Measurements from ENCODE around the gene ZFAND3. TPM values are rescaled to one million over a fixed set of nuclear protein-coding genes. Genes with fewer than 3 reads are reported as not detected.

The ZFAND3 gene
- total RNA-seq, 1 donor from 2014 or later = 18.7 TPM

DNA sequence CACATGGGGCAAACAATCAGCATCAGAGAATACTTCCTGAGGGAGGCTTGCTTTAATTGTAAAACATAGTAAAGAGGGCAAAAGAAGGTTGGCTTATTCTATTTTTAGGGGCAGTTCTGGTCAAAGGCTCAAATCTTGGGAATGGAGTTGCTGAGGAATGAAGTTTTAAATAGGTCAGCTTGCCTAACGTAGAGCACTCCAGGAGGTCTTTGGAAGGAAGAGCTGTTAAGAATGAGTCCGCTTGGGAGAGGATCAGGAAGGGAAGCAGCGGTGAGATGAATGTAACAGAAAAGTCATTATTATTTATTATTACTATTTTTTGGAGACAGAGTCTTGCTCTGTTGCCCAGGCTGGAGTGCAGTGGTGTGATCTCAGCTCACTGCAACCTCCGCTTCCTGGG is 108.7 kb downstream of the ZFAND3 start:
- TF ChIP-seq, protein P1, sequence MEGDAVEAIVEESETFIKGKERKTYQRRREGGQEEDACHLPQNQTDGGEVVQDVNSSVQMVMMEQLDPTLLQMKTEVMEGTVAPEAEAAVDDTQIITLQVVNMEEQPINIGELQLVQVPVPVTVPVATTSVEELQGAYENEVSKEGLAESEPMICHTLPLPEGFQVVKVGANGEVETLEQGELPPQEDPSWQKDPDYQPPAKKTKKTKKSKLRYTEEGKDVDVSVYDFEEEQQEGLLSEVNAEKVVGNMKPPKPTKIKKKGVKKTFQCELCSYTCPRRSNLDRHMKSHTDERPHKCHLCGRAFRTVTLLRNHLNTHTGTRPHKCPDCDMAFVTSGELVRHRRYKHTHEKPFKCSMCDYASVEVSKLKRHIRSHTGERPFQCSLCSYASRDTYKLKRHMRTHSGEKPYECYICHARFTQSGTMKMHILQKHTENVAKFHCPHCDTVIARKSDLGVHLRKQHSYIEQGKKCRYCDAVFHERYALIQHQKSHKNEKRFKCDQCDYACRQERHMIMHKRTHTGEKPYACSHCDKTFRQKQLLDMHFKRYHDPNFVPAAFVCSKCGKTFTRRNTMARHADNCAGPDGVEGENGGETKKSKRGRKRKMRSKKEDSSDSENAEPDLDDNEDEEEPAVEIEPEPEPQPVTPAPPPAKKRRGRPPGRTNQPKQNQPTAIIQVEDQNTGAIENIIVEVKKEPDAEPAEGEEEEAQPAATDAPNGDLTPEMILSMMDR (conservative IDR thresholded peaks at IDR 0.05; ENCODE audit: low read depth, low read length) = no peak
- no peak overlapping the region for H3K4me3 ChIP-seq (ENCODE audit: low read depth, low read length)
- DNase-seq (ENCODE audit: low read depth) = no peak

DNA sequence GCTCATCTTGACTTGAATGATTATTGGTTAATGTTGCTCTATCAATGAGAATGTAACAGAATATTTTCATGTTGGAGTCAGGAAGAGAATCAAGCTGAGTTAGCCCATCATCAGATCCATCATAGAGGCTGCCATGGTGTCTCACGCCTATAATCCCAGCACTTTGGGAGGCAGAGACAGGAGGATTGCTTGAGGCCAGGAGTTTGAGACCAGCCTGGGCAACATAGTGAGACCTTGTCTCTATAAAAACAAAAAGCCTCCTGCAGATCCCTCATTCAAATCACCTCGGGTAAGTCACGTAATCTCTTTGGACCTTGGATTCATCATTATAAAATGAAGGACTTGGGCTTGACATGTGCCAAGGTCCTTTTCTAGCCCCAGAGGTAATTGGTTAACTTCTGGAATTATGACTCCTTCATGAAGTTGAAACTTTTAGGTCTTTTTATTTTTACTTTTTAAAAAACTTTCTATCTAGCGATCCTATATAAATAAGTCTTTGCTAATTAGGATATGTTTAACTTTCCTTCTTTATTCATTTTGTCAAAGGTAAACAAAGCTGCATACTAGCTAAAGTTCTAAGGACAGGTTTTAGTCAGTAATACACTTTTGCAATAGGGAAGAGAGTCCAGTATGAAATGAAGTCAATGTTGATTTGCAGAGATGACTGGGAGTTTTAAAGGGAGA is 110.9 kb downstream of the ZFAND3 start:
- DNase-seq (ENCODE audit: low read depth) = no peak
- no peak overlapping the region for H3K4me3 ChIP-seq (ENCODE audit: low read depth, low read length)
- TF ChIP-seq, protein P1 (conservative IDR thresholded peaks at IDR 0.05; ENCODE audit: low read depth, low read length) = no peak

DNA sequence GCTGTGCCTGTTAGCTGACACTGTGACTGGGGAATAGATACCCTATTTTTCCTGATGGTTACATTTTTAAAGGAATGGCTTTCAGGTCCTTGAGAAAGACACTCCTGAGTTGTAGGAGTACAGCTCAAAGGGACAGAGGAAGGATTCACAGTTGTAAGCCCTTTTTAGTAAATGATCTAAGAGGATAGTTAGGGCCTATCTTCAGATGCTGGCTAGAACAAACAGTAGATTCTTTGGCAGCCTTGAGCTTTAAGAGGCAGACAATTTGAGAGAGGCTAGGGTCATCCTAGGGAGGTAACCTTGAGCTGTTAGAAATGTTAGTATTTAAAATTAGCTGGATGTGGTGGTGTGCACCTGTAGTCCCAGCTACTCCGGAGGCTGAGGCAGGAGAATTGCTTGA is 111.5 kb downstream of the ZFAND3 start:
- TF ChIP-seq, protein P1 (conservative IDR thresholded peaks at IDR 0.05; ENCODE audit: low read depth, low read length) = no peak
- H3K4me3 ChIP-seq (ENCODE audit: low read depth, low read length) = no peak overlapping the region
- no peak for DNase-seq (ENCODE audit: low read depth)

DNA sequence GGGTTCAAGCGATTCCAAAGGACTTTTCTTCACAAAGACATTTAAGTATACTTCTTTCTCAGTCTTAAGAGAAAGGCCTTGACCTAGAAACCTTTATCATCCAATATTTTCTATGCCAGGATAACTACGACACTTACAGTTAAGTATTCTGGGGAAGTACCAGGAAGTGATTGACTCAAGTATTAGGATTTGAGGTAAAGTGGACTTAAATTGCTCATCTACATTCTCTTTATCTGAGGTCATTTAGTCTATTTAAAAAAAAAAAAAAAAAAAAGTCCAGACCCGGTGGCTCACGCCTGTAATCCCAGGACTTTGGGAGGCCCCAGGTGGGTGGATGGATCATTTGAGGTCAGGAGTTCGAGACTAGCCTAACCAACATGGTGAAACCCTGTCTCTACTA is 114.7 kb downstream of the ZFAND3 start:
- no peak for DNase-seq (ENCODE audit: low read depth)
- no peak overlapping the region for H3K4me3 ChIP-seq (ENCODE audit: low read depth, low read length)

DNA sequence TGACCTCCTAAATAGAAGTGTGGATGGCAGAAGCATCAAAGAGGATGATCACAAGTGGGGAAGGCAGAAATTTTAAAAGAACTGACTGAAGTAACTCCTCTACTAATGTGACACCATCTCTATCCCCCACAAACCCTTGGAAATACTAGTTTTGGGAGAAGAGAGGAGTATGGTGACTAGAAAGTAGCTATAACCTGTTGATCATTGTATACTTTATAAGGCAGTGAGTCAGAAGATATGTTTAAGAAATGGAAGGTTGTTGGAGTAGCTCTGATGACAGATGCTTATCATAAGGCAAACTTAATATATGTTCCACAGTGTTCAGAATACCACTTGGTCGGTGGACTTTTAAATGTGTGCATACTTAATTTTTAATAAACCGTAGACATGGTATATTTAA is 116.6 kb downstream of the ZFAND3 start:
- no peak overlapping the region for H3K4me3 ChIP-seq (ENCODE audit: low read depth, low read length)
- no peak for DNase-seq (ENCODE audit: low read depth)
- TF ChIP-seq, protein P1 (conservative IDR thresholded peaks at IDR 0.05; ENCODE audit: low read depth, low read length) = no peak

More for the DNA sequence above, 114.7 kb downstream of the ZFAND3 start:
- TF ChIP-seq, protein P1 (conservative IDR thresholded peaks at IDR 0.05; ENCODE audit: low read depth, low read length) = no peak

DNA sequence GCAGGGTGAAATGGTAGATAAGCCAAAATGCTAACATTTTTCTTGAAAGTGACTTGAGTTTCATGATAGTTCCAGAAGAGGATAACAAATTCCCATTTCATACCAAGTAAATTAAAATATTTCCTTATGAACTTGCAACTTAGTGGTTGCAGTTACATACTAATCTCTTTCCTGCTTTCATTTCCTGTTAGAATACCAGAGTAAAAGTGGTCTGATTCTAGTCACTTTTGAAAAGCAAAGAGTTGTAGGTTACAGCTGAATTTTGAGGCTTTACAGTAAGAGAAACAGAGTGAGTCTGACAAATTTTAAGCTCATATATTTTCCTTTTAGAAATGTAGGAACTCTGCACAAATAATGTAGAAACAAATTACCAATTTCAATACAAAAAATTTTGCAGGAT is 117.4 kb downstream of the ZFAND3 start:
- DNase-seq (ENCODE audit: low read depth) = no peak
- no peak overlapping the region for H3K4me3 ChIP-seq (ENCODE audit: low read depth, low read length)
- TF ChIP-seq, protein P1 (conservative IDR thresholded peaks at IDR 0.05; ENCODE audit: low read depth, low read length) = no peak

- DNase-seq (ENCODE audit: low read depth) = no peak
- H3K4me3 ChIP-seq (ENCODE audit: low read depth, low read length) = no peak overlapping the region
- TF ChIP-seq, protein P1 (conservative IDR thresholded peaks at IDR 0.05; ENCODE audit: low read depth, low read length) = no peak
Measured at GRCh38 chr6:37938909-37939308, 119.4 kb downstream of the ZFAND3 start.

Measured in epithelial cell of proximal tubule (primary cell).